RWPE2 (cell line): ENCODE data around the gene SUPT6H.

Experiments
- ATAC-seq: fragments of 200-7000 bp; cut with Tn5 transposase; 3 replicates; pipeline ENCODE4 v1.9.1; 2021; ENCODE audit warnings: low read depth
- DNase-seq: peaks from one replicate; pipeline ENCODE4 v3.0.0-alpha.2; 2020; ENCODE audit warnings: low spot score
- H3K27ac ChIP-seq: fragments of 450-650 bp; 2 replicates; pipeline ENCODE4 v1.5.1; 2017; ENCODE audit warnings: mild to moderate bottlenecking; ENCODE audit not compliant: poor library complexity, severe bottlenecking
- H3K27me3 ChIP-seq: fragments of 250-450 bp; sonication (Bioruptor Pico); 2 replicates; pipeline ENCODE4 v1.5.1; 2021; ENCODE audit warnings: mild to moderate bottlenecking, moderate library complexity; ENCODE audit not compliant: insufficient read depth, poor library complexity, severe bottlenecking
- H3K36me3 ChIP-seq: fragments of 250-450 bp; sonication (Bioruptor Pico); 2 replicates; pipeline ENCODE4 v1.5.1; 2020; ENCODE audit warnings: low read depth, mild to moderate bottlenecking, moderate library complexity
- H3K4me1 ChIP-seq: fragments of 250-450 bp; sonication (Bioruptor Pico); 2 replicates; pipeline ENCODE4 v1.5.1; 2021; ENCODE audit warnings: mild to moderate bottlenecking, moderate library complexity; ENCODE audit not compliant: insufficient read depth, poor library complexity, severe bottlenecking
- H3K4me3 ChIP-seq: fragments of 250-450 bp; sonication (Bioruptor Pico); 2 replicates; pipeline ENCODE4 v1.5.1; 2021; ENCODE audit warnings: mild to moderate bottlenecking, moderate library complexity; ENCODE audit not compliant: severe bottlenecking
- H3K9me3 ChIP-seq: fragments of 250-450 bp; sonication (Bioruptor Pico); 2 replicates; pipeline ENCODE4 v1.5.1; 2021; ENCODE audit warnings: mild to moderate bottlenecking, moderate library complexity; ENCODE audit not compliant: severe bottlenecking
- TF ChIP-seq, protein P1 (sequence below): fragments of 450-650 bp; IDR thresholded peaks from one replicate; pipeline ENCODE4 v1.5.1; 2017; ENCODE audit warnings: mild to moderate bottlenecking, moderate library complexity; ENCODE audit not compliant: poor library complexity, severe bottlenecking

The SUPT6H gene

DNA sequence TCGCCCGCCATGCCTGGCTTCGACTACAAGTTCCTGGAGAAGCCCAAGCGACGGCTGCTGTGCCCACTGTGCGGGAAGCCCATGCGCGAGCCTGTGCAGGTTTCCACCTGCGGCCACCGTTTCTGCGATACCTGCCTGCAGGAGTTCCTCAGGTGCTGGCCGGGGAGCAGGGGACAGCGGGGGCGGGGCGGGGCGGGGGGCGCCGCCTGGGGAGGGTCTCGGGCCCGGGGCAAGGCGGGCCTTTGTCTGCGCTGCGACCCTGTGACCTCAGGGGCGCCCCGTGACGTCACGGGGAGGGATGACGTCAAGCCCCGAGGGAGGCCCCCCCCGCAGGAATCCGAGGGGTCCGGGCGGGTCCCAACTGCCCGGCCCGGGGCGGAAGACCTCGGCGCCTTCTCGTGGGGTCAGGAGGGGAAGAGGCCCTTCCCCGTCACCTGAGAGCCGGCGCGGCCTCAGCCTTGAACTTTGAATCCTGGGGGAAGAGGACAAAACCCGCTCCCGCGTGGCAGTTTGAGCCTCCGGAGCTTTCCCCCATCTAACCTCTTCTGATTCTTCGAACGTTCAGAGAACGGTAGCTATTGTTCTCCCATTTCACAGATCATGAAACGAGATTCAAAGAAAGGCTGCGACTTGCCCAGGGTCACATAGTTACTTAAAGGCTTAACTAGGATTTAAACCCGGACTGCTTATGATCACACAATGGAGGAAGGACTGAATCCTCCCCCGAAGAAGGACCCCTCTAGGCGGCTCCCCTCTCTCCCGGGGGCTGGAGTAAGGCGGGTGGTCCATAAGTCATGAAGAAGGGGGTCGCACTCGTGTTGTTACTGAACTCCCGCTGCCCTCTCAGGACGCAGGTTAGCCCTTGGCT, 82.3 kb downstream of the SUPT6H start:
- Histone ChIP-seq H3K9me3 (no peaks in the 10 kb centered on the region), H3K36me3 (peaks cover 48% of the 10 kb centered on the region), H3K27me3 (no peaks in the 10 kb centered on the region), H3K4me3 (peak overlapping the region; percentile 65), H3K27ac (peak overlapping the region; percentile 95), H3K4me1 (peaks cover 24% of the 10 kb centered on the region)
- ATAC-seq, result no peak
- DNase-seq, result no peak
- TF ChIP-seq, protein P1, sequence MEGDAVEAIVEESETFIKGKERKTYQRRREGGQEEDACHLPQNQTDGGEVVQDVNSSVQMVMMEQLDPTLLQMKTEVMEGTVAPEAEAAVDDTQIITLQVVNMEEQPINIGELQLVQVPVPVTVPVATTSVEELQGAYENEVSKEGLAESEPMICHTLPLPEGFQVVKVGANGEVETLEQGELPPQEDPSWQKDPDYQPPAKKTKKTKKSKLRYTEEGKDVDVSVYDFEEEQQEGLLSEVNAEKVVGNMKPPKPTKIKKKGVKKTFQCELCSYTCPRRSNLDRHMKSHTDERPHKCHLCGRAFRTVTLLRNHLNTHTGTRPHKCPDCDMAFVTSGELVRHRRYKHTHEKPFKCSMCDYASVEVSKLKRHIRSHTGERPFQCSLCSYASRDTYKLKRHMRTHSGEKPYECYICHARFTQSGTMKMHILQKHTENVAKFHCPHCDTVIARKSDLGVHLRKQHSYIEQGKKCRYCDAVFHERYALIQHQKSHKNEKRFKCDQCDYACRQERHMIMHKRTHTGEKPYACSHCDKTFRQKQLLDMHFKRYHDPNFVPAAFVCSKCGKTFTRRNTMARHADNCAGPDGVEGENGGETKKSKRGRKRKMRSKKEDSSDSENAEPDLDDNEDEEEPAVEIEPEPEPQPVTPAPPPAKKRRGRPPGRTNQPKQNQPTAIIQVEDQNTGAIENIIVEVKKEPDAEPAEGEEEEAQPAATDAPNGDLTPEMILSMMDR, result no peak

DNA sequence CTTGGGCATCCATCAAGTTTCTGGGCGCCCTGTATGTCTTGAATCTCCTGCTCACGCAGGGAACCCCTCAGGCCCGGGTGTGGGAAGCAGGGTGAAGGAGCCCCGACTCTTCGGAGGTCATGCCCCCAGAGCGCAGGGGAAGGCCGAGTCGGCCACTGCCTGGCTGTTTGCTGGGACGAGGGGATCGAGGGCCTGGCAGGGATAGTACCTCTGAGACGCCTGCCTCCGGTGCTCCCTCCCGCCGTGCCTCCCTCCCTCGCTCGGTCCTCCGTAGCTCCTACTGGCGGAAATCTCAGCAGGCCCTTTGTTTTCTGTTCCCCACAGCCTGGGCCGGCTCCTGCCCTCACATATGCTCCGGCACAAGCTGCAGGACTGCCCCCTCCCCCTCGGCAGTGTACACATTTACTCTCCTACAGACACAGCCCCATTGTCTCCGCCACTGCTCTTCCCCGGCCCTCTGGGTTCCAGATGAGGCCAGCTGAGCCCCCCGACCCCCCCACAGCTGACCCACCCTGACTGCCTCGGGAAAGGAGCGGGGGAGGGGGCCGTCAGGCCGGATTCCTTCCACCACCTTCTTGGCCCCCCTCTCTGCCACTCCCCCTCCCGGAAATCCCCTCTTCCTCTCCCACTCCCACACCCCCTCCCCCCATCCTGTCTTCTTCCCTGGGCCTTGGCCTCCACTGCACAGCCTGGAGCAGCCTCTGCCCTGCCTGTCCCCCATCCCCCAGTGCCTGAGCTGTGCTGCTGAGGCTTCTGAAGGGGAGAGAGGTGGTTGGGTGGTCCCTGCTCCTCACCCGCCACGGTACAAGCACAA, 83.2 kb downstream of the SUPT6H start:
- Histone ChIP-seq H3K27me3 (no peaks in the 10 kb centered on the region), H3K4me3 (peak overlapping the region; percentile 65), H3K27ac (peak overlapping the region; percentile 95), H3K36me3 (peaks cover 56% of the 10 kb centered on the region), H3K4me1 (peaks cover 24% of the 10 kb centered on the region), H3K9me3 (no peaks in the 10 kb centered on the region)
- DNase-seq (no peak), ATAC-seq (no peak)
- TF ChIP-seq, protein P1, result no peak

DNA sequence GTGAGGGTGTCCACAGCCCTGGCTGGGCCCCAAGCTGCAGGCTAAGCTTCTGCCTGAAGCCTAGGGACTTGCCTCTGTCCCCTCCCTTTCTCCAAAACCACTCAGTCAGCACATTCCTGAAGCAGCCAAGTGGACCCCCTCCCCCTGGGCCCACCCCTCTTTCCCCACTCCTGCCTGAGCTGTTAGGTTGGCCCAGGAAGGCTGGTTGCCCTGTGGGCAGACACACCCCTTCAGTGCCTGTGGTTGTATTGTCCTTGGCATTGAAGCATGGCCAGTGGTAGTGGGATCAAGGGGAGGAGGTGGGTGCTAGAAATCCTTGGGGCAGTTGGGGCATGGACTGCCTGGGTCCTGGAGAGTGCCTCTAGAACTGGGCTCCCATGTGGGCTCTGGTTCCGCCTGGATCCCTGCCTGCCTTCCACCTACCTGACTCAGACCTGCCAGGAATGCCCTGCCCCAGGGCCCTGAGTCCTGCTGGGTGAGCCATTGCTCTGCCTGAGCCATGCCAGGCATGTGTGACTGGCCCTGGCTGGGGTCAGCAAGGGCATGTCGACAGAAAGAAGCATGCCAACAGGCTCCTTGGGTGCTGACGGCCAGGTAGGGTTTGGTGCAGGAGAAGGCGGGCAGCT, 83.9 kb downstream of the SUPT6H start:
- TF ChIP-seq, protein P1, result no peak
- H3K36me3 ChIP-seq, result peaks cover 63% of the 10 kb centered on the region
- DNase-seq, result peak; percentile 95
- peak overlapping the region; percentile 95 for H3K27ac ChIP-seq
- ATAC-seq, result peak; percentile 57
- H3K4me3 ChIP-seq, result peak overlapping the region; percentile 65
- peaks cover 24% of the 10 kb centered on the region for H3K4me1 ChIP-seq
- no peaks in the 10 kb centered on the region for H3K9me3 ChIP-seq
- H3K27me3 ChIP-seq, result no peaks in the 10 kb centered on the region

DNA sequence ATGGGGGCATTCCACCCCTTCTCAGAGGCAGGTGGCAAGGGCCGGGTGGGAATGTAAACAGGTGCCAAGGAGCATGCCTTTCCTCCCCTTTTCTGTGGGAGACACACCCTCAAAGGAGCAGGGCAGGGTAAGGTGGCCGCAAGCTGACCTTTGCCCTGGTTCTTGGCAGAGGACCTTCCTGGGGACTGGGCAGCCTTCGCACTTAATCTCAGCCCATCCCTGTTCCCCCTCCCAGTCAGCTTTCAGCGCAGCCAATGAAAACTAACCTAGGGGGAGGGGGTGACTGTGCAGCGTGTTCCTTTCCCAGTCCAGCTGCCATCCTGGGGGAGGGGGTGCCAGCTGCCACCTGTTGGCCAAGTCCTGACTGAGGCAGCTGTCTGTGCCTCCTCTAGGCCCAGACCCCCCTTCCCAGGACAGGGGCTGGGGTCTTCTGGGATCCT, 84.6 kb downstream of the SUPT6H start:
- peaks cover 68% of the 10 kb centered on the region for H3K36me3 ChIP-seq
- ATAC-seq (no peak), DNase-seq (no peak)
- H3K4me3 ChIP-seq, result peak overlapping the region; percentile 65
- H3K4me1 ChIP-seq, result peaks cover 24% of the 10 kb centered on the region
- H3K27me3 ChIP-seq, result no peaks in the 10 kb centered on the region
- H3K9me3 ChIP-seq, result no peaks in the 10 kb centered on the region
- H3K27ac ChIP-seq, result peak overlapping the region; percentile 95
- TF ChIP-seq, protein P1, result no peak
